Measurements from ENCODE around the gene INSR.

Gene INSR

GRCh38 chr19:7263521-7263920, 30.7 kb downstream of the INSR start:
- no peak for TF ChIP-seq CTCF (conservative IDR thresholded peaks at IDR 0.05; ENCODE audit: low read depth, low read length)
- H3K9ac ChIP-seq: no peak overlapping the region
- H3K4me3 ChIP-seq (IDR thresholded peaks at IDR 0.05; ENCODE audit: insufficient read depth, low read depth, low read length): no peak overlapping the region
- H3K27ac ChIP-seq: no peak overlapping the region
- no peak overlapping the region for H3K4me2 ChIP-seq
- H3K36me3 ChIP-seq (ENCODE audit: insufficient read depth): no peaks in the 10 kb centered on the region
- no peaks in the 10 kb centered on the region for H3K27me3 ChIP-seq (ENCODE audit: insufficient read depth, low read depth)
- peaks cover 4% of the 10 kb centered on the region for H3K4me1 ChIP-seq (ENCODE audit: low read depth, poor library complexity, severe bottlenecking)
- no peak overlapping the region for H2AFZ ChIP-seq (ENCODE audit: low read depth)
- peaks cover 33% of the 10 kb centered on the region for H3K79me2 ChIP-seq (ENCODE audit: insufficient read depth, low read depth)
- H4K20me1 ChIP-seq (ENCODE audit: insufficient read depth): no peaks in the 10 kb centered on the region

- Histone ChIP-seq H3K79me2 (ENCODE audit: insufficient read depth, low read depth) (peaks cover 33% of the 10 kb centered on the region), H3K9ac (no peak overlapping the region), H3K4me2 (no peak overlapping the region), H2AFZ (ENCODE audit: low read depth) (no peak overlapping the region), H4K20me1 (ENCODE audit: insufficient read depth) (no peaks in the 10 kb centered on the region), H3K27me3 (ENCODE audit: insufficient read depth, low read depth) (no peaks in the 10 kb centered on the region), H3K36me3 (ENCODE audit: insufficient read depth) (no peaks in the 10 kb centered on the region), H3K4me1 (ENCODE audit: low read depth, poor library complexity, severe bottlenecking) (peaks cover 4% of the 10 kb centered on the region), H3K27ac (no peak overlapping the region), H3K4me3 (IDR thresholded peaks at IDR 0.05; ENCODE audit: insufficient read depth, low read depth, low read length) (no peak overlapping the region)
- TF ChIP-seq CTCF (conservative IDR thresholded peaks at IDR 0.05; ENCODE audit: low read depth, low read length): no peak
Measured at GRCh38 chr19:7263066-7263465, 31.1 kb downstream of the INSR start.

GRCh38 chr19:7262470-7262869, 31.7 kb downstream of the INSR start:
- no peaks in the 10 kb centered on the region for H3K27me3 ChIP-seq (ENCODE audit: insufficient read depth, low read depth)
- H3K36me3 ChIP-seq (ENCODE audit: insufficient read depth): no peaks in the 10 kb centered on the region
- no peak overlapping the region for H3K4me3 ChIP-seq (IDR thresholded peaks at IDR 0.05; ENCODE audit: insufficient read depth, low read depth, low read length)
- H4K20me1 ChIP-seq (ENCODE audit: insufficient read depth): no peaks in the 10 kb centered on the region
- H3K79me2 ChIP-seq (ENCODE audit: insufficient read depth, low read depth): peaks cover 37% of the 10 kb centered on the region
- no peak overlapping the region for H3K27ac ChIP-seq
- no peak for TF ChIP-seq CTCF (conservative IDR thresholded peaks at IDR 0.05; ENCODE audit: low read depth, low read length)
- no peak overlapping the region for H3K9ac ChIP-seq
- H3K4me2 ChIP-seq: no peak overlapping the region
- H2AFZ ChIP-seq (ENCODE audit: low read depth): no peak overlapping the region
- H3K4me1 ChIP-seq (ENCODE audit: low read depth, poor library complexity, severe bottlenecking): peaks cover 4% of the 10 kb centered on the region

GRCh38 chr19:7260161-7260560, 34.1 kb downstream of the INSR start:
- no peak overlapping the region for H3K4me2 ChIP-seq

More at GRCh38 chr19:7260161-7260560, 34.1 kb downstream of the INSR start:
- no peak overlapping the region for H2AFZ ChIP-seq (ENCODE audit: low read depth)
- no peak for TF ChIP-seq CTCF (conservative IDR thresholded peaks at IDR 0.05; ENCODE audit: low read depth, low read length)
- no peaks in the 10 kb centered on the region for H4K20me1 ChIP-seq (ENCODE audit: insufficient read depth)
- H3K9ac ChIP-seq: no peak overlapping the region
- H3K36me3 ChIP-seq (ENCODE audit: insufficient read depth): no peaks in the 10 kb centered on the region
- peaks cover 4% of the 10 kb centered on the region for H3K4me1 ChIP-seq (ENCODE audit: low read depth, poor library complexity, severe bottlenecking)
- no peaks in the 10 kb centered on the region for H3K27me3 ChIP-seq (ENCODE audit: insufficient read depth, low read depth)
- H3K27ac ChIP-seq: no peak overlapping the region
- H3K4me3 ChIP-seq (IDR thresholded peaks at IDR 0.05; ENCODE audit: insufficient read depth, low read depth, low read length): no peak overlapping the region
- peaks cover 33% of the 10 kb centered on the region for H3K79me2 ChIP-seq (ENCODE audit: insufficient read depth, low read depth)

Measured in KMS-11 (cell line).